Astrocyte (in vitro differentiated cells and primary cell): ENCODE measurements around the gene HNRNPC. TPM values are rescaled to one million over a fixed set of nuclear protein-coding genes. Genes with fewer than 3 reads are reported as not detected.

Experiments used
- DNase-seq: peaks from one replicate; pipeline ENCODE4 v3.0.0-alpha.2; 2010; ENCODE audit warnings: low read depth
- FAIRE-seq: peaks from 2 replicates; lab custom pipeline; 2011; peaks lifted over from hg19 to GRCh38; lab: Jason Lieb, UNC
- H2AFZ ChIP-seq: 2 replicates; pipeline ENCODE4 v1.6.0; 2012; ENCODE audit warnings: low read depth, low read length, inconsistent platforms
- H3K27ac ChIP-seq: 2 replicates; pipeline ENCODE4 v1.5.1; 2011; ENCODE audit warnings: low read depth, low read length, inconsistent platforms
- H3K27me3 ChIP-seq: 2 replicates; pipeline ENCODE4 v1.6.0; 2011; ENCODE audit warnings: low read length, inconsistent platforms; ENCODE audit not compliant: insufficient read depth
- H3K36me3 ChIP-seq: 2 replicates; pipeline ENCODE4 v1.5.1; 2011; ENCODE audit warnings: low read length, inconsistent platforms; ENCODE audit not compliant: insufficient read depth
- H3K4me1 ChIP-seq: 2 replicates; pipeline ENCODE4 v1.5.1; 2011; ENCODE audit warnings: low read length, inconsistent platforms; ENCODE audit not compliant: insufficient read depth
- H3K4me2 ChIP-seq: 2 replicates; pipeline ENCODE4 v1.6.0; 2012; ENCODE audit warnings: low read length, inconsistent platforms
- H3K4me3 ChIP-seq: 2 replicates; pipeline ENCODE4 v1.5.1; 2011; ENCODE audit warnings: low read depth, mild to moderate bottlenecking, low read length, inconsistent platforms; ENCODE audit not compliant: insufficient read depth
- H3K79me2 ChIP-seq: 2 replicates; pipeline ENCODE4 v1.6.0; 2012; ENCODE audit warnings: mild to moderate bottlenecking, low read length, inconsistent platforms; ENCODE audit not compliant: insufficient read depth
- H3K9ac ChIP-seq: 2 replicates; pipeline ENCODE4 v1.6.0; 2012; ENCODE audit warnings: mild to moderate bottlenecking, low read length, inconsistent platforms
- H3K9me3 ChIP-seq: 2 replicates; pipeline ENCODE4 v1.5.1; 2012; ENCODE audit warnings: low read depth, mild to moderate bottlenecking, low read length, inconsistent platforms; ENCODE audit not compliant: insufficient read depth
- H4K20me1 ChIP-seq: 2 replicates; pipeline ENCODE4 v1.6.0; 2012; ENCODE audit warnings: low read length, inconsistent platforms; ENCODE audit not compliant: insufficient read depth
- H3K27ac Mint-ChIP-seq: one replicate; pipeline ENCODE4 v1.8.0; 2021; ENCODE audit warnings: mild to moderate bottlenecking, mixed read lengths; ENCODE audit not compliant: unreplicated experiment
- H3K27me3 Mint-ChIP-seq: one replicate; pipeline ENCODE4 v1.8.0; 2021; ENCODE audit warnings: low read depth, mixed read lengths; ENCODE audit not compliant: unreplicated experiment
- H3K36me3 Mint-ChIP-seq: one replicate; pipeline ENCODE4 v1.8.0; 2021; ENCODE audit warnings: low read depth, mixed read lengths; ENCODE audit not compliant: unreplicated experiment
- H3K4me1 Mint-ChIP-seq: one replicate; pipeline ENCODE4 v1.8.0; 2021; ENCODE audit warnings: low read depth, mixed read lengths; ENCODE audit not compliant: unreplicated experiment
- H3K4me3 Mint-ChIP-seq: one replicate; pipeline ENCODE4 v1.8.0; 2021; ENCODE audit warnings: mild to moderate bottlenecking, moderate library complexity, mixed read lengths; ENCODE audit not compliant: unreplicated experiment
- H3K9me3 Mint-ChIP-seq: one replicate; pipeline ENCODE4 v1.8.0; 2021; ENCODE audit warnings: mild to moderate bottlenecking, mixed read lengths; ENCODE audit not compliant: unreplicated experiment
- EZH2 ChIP-seq: IDR thresholded peaks from 2 replicates; pipeline ENCODE4 v1.6.1; 2012; ENCODE audit warnings: mild to moderate bottlenecking, low read length, inconsistent platforms; ENCODE audit not compliant: insufficient read depth
- total RNA-seq: library from RNA; stranded (reverse); gene quantifications from 2 replicates; pipeline ENCODE4 v1.2.1, GENCODE V29; 2021
- TF ChIP-seq, protein P1 (sequence below): IDR thresholded peaks from 2 replicates; pipeline ENCODE4 v1.5.1; 2011; ENCODE audit warnings: low read depth, mild to moderate bottlenecking, inconsistent platforms, low read length, moderate library complexity; ENCODE audit not compliant: insufficient read depth

Gene HNRNPC
- total RNA-seq, 1 donor from 2014 or later = 525 TPM

DNA sequence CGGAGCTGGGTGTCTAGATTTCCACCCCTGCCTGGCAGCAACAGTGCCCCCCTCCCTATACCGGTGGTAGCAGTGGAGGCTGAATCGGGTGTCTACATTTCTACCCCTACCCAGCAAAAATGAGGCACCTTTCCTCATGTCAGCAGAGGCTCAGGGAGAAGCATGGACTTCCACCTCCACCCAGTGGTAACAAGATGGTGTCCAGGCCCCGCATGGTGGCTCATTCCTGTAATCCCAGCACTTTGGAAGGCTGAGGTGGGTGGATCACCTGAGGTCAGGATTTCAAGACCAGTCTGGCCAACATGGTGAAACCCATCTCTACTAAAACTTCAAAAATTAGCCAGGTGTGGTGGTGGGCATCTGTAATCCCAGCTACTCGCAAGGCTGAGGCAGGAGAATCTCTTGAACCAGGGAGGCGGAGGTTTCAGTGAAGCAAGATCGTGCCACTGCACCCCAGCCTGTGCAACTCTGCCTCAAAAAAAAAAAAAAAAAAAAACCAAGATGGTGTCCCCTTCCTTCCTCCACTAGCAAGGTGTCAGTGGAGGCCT lies 77.9 kb downstream of the HNRNPC start:
- H2AFZ ChIP-seq = no peak overlapping the region
- no peaks in the 10 kb centered on the region for H3K9me3 Mint-ChIP-seq

DNA sequence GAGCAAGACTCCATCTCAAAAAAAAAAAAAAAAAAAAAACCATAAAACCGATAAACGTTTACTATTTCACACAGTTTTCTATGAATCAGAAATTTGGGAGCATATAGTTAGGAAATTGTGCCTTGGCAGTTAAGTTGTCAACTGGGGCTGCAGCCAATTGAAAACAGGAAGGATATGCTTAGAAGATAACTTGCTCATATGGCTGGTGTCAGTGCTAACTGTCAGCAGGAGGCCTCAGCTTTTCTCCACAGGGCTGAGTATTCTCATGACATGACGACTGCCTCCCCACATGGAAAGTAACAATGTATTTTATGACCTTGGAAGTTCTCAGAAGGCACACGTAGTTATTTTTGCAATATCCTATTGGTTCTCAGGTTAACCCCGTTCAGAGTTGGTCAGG lies 83.8 kb downstream of the HNRNPC start:
- H3K9ac ChIP-seq = no peak overlapping the region
- Mint-ChIP-seq H3K4me1 (no peaks in the 10 kb centered on the region), H3K27me3 (no peaks in the 10 kb centered on the region), H3K9me3 (peaks cover 3% of the 10 kb centered on the region), H3K27ac (no peak overlapping the region), H3K36me3 (no peaks in the 10 kb centered on the region), H3K4me3 (no peak overlapping the region)
- H3K4me3 ChIP-seq = no peak overlapping the region
- no peaks in the 10 kb centered on the region for H4K20me1 ChIP-seq
- no peak overlapping the region for H2AFZ ChIP-seq
- TF ChIP-seq, protein P1, sequence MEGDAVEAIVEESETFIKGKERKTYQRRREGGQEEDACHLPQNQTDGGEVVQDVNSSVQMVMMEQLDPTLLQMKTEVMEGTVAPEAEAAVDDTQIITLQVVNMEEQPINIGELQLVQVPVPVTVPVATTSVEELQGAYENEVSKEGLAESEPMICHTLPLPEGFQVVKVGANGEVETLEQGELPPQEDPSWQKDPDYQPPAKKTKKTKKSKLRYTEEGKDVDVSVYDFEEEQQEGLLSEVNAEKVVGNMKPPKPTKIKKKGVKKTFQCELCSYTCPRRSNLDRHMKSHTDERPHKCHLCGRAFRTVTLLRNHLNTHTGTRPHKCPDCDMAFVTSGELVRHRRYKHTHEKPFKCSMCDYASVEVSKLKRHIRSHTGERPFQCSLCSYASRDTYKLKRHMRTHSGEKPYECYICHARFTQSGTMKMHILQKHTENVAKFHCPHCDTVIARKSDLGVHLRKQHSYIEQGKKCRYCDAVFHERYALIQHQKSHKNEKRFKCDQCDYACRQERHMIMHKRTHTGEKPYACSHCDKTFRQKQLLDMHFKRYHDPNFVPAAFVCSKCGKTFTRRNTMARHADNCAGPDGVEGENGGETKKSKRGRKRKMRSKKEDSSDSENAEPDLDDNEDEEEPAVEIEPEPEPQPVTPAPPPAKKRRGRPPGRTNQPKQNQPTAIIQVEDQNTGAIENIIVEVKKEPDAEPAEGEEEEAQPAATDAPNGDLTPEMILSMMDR = no peak
- TF ChIP-seq EZH2 = no peak
- no peaks in the 10 kb centered on the region for H3K36me3 ChIP-seq
- DNase-seq (no peak), FAIRE-seq (no peak)
- H3K4me2 ChIP-seq = no peak overlapping the region
- no peaks in the 10 kb centered on the region for H3K79me2 ChIP-seq
- H3K27me3 ChIP-seq = peaks cover 3% of the 10 kb centered on the region
- H3K4me1 ChIP-seq = no peaks in the 10 kb centered on the region
- no peaks in the 10 kb centered on the region for H3K9me3 ChIP-seq
- H3K27ac ChIP-seq = no peak overlapping the region

More for the DNA sequence above, 77.9 kb downstream of the HNRNPC start:
- Mint-ChIP-seq H3K4me1 (peaks cover 4% of the 10 kb centered on the region), H3K36me3 (no peaks in the 10 kb centered on the region), H3K27ac (no peak overlapping the region), H3K27me3 (no peaks in the 10 kb centered on the region), H3K4me3 (no peak overlapping the region)
- Histone ChIP-seq H3K27ac (no peak overlapping the region), H4K20me1 (no peaks in the 10 kb centered on the region), H3K4me2 (peak overlapping the region; percentile 73), H3K9me3 (no peaks in the 10 kb centered on the region), H3K79me2 (no peaks in the 10 kb centered on the region), H3K27me3 (no peaks in the 10 kb centered on the region), H3K4me3 (no peak overlapping the region), H3K4me1 (no peaks in the 10 kb centered on the region), H3K9ac (no peak overlapping the region), H3K36me3 (no peaks in the 10 kb centered on the region)
- FAIRE-seq (no peak), DNase-seq (no peak)
- TF ChIP-seq EZH2 = no peak
- TF ChIP-seq, protein P1 = no peak

DNA sequence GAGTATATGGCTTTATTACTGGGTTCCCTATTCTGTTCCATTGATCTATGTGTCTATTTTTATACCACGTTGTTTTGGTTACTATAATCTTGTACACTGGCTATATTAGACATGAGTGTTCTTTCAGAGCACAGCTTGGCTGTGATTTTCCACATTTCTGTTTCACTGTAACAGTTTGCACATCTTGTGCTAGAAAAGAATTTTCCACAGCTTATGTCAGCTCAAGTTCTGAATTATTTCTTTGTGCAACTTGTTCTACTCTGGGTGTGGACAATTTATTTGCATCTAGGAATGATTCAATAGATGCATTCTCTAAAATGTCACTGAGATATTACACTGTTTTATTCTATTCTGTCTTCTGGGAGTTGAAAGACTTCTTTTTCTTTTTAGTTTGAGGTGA lies 85.0 kb downstream of the HNRNPC start:
- Histone ChIP-seq H3K36me3 (no peaks in the 10 kb centered on the region), H3K9me3 (no peaks in the 10 kb centered on the region), H3K27me3 (peaks cover 3% of the 10 kb centered on the region), H3K4me2 (no peak overlapping the region), H3K27ac (no peak overlapping the region), H4K20me1 (no peaks in the 10 kb centered on the region), H2AFZ (no peak overlapping the region), H3K79me2 (no peaks in the 10 kb centered on the region), H3K4me3 (no peak overlapping the region), H3K4me1 (no peaks in the 10 kb centered on the region), H3K9ac (no peak overlapping the region)
- Mint-ChIP-seq H3K4me1 (no peaks in the 10 kb centered on the region), H3K4me3 (no peak overlapping the region), H3K36me3 (no peaks in the 10 kb centered on the region), H3K27ac (no peak overlapping the region), H3K9me3 (peaks cover 3% of the 10 kb centered on the region), H3K27me3 (no peaks in the 10 kb centered on the region)
- TF ChIP-seq, protein P1 = no peak
- no peak for TF ChIP-seq EZH2
- DNase-seq = no peak
- FAIRE-seq = no peak
